ENCODE data around the gene SPAG16. TPM values are rescaled to one million over a fixed set of nuclear protein-coding genes. Genes with fewer than 3 reads are reported as not detected.
A peak's percentile ranks its signal among the peaks of the same experiment; 100 is the strongest.
"Not testable (repeated sequence)": the region's sequence is repeated elsewhere in the genome, so short reads cannot be mapped to it uniquely, and the experiment has no call there.

The SPAG16 gene
- total RNA-seq, 1 experiment from 2014 or later: 30.0 TPM

DNA sequence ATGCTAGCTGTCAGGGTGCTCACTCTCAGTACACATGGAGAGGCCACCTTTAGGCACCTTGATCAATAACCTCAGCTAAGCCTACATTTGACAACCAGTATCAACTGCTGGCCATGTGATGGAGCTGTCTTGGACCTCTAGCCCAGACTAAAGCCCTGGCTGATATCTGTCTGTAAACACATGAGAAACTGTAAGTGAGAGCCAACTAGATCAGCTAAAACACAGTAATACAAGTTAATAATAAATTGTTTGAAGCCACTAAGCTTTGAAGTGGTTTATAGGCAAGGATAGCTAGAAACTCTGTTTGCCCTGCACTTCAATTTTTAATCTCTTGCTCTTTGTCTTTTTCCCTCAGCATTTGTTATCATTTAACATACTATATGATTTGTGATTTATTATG, 407.1 kb downstream of the SPAG16 start:
- H3K9me2 ChIP-seq (ENCODE audit: insufficient read depth): no peaks in the 10 kb centered on the region
- no peaks in the 10 kb centered on the region for H3K27me3 ChIP-seq (ENCODE audit: insufficient read depth, low read depth)
- TF ChIP-seq, protein P1, sequence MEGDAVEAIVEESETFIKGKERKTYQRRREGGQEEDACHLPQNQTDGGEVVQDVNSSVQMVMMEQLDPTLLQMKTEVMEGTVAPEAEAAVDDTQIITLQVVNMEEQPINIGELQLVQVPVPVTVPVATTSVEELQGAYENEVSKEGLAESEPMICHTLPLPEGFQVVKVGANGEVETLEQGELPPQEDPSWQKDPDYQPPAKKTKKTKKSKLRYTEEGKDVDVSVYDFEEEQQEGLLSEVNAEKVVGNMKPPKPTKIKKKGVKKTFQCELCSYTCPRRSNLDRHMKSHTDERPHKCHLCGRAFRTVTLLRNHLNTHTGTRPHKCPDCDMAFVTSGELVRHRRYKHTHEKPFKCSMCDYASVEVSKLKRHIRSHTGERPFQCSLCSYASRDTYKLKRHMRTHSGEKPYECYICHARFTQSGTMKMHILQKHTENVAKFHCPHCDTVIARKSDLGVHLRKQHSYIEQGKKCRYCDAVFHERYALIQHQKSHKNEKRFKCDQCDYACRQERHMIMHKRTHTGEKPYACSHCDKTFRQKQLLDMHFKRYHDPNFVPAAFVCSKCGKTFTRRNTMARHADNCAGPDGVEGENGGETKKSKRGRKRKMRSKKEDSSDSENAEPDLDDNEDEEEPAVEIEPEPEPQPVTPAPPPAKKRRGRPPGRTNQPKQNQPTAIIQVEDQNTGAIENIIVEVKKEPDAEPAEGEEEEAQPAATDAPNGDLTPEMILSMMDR (conservative IDR thresholded peaks at IDR 0.05): no peak
- TF ChIP-seq EZH2 (IDR thresholded peaks at IDR 0.05; ENCODE audit: low read depth): no peak
- intact Hi-C loops (cut with micrococcal nuclease; ENCODE audit: unreplicated experiment): no loop called here
- CTCF ChIA-PET: no interaction called here
- no peaks in the 10 kb centered on the region for H4K20me1 ChIP-seq (ENCODE audit: insufficient read depth)
- POLR2A ChIA-PET (ENCODE audit: unreplicated experiment): no interaction called here
- no peak for DNase-seq
- no peaks in the 10 kb centered on the region for H3K36me3 ChIP-seq (ENCODE audit: low read depth)
- no TSS peak for BruUV-seq (replicated peaks)
- no peaks in the 10 kb centered on the region for H3K79me2 ChIP-seq (ENCODE audit: low read depth)
- no peak overlapping the region for H3K27ac ChIP-seq
- no peaks in the 10 kb centered on the region for H3K4me1 ChIP-seq (replicated peaks; ENCODE audit: insufficient read depth)
- H3K4me2 ChIP-seq: no peak overlapping the region
- H2AFZ ChIP-seq: no peak overlapping the region
- H3K9me3 ChIP-seq (ENCODE audit: insufficient read depth, low read depth): no peaks in the 10 kb centered on the region
- H3F3A ChIP-seq (ENCODE audit: insufficient read depth, low read depth): no peaks in the 10 kb centered on the region
- H3K4me3 ChIP-seq: no peak overlapping the region

DNA sequence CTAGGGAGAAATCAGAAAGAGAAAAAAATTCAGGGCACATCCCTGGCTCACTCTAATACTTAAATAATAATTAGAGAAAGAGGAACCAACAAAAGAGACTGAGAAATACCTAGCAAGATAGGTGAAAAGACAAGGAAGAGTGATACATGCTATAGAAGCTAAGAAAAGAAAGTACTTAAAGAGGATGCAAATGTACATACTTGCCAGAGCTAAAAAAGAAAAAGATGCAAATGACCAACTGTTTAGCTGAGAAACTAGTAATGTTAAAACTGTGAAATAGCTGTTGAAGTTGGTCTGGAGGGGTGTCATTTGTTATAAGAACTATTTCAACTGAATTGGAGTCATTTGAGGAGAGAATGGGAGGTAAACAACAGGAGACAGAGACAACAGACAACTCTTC, 412.2 kb downstream of the SPAG16 start:
- H3K79me2 ChIP-seq (ENCODE audit: low read depth): no peaks in the 10 kb centered on the region
- CTCF ChIA-PET: no interaction called here
- no peak for DNase-seq
- no peaks in the 10 kb centered on the region for H3K36me3 ChIP-seq (ENCODE audit: low read depth)
- intact Hi-C loops (cut with micrococcal nuclease; ENCODE audit: unreplicated experiment): no loop called here
- H2AFZ ChIP-seq: no peak overlapping the region
- H3K4me1 ChIP-seq (replicated peaks; ENCODE audit: insufficient read depth): no peaks in the 10 kb centered on the region
- no peaks in the 10 kb centered on the region for H3K9me2 ChIP-seq (ENCODE audit: insufficient read depth)
- no peak overlapping the region for H3K4me3 ChIP-seq
- no peaks in the 10 kb centered on the region for H4K20me1 ChIP-seq (ENCODE audit: insufficient read depth)
- H3K9me3 ChIP-seq (ENCODE audit: insufficient read depth, low read depth): no peaks in the 10 kb centered on the region
- no peaks in the 10 kb centered on the region for H3F3A ChIP-seq (ENCODE audit: insufficient read depth, low read depth)
- H3K4me2 ChIP-seq: no peak overlapping the region
- POLR2A ChIA-PET (ENCODE audit: unreplicated experiment): interaction anchor here (0.6 kb wide), 1 partner anchor 20 kb away, joined by 4 read pairs; no protein-coding TSS in a partner anchor
- no peaks in the 10 kb centered on the region for H3K27me3 ChIP-seq (ENCODE audit: insufficient read depth, low read depth)
- no TSS peak for BruUV-seq (replicated peaks)
- TF ChIP-seq, protein P1 (conservative IDR thresholded peaks at IDR 0.05): no peak
- no peak for TF ChIP-seq EZH2 (IDR thresholded peaks at IDR 0.05; ENCODE audit: low read depth)
- no peak overlapping the region for H3K27ac ChIP-seq

DNA sequence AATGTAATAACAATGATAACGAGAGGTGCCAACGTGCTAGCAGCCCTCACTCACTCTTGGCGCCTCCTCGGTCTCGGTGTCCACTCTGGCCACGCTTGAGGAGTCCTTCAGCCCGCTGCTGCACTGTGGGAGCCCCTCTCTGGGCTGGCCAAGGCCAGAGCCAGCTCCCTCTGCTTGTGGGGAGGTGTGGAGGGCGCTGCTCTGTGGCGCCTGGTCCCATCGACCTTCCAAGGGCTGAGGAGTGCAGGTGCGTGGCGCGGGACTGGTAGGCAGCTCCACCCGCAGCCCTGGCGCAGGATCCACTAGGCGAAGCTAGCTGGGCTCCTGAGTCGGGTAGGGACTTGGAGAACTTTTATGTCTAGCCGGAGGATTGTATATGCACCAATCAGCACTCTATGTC, 417.1 kb downstream of the SPAG16 start:
- H3K4me2 ChIP-seq; DNase-seq; H3K4me3 ChIP-seq; BruUV-seq (replicated peaks); POLR2A ChIA-PET (ENCODE audit: unreplicated experiment); H3K36me3 ChIP-seq (ENCODE audit: low read depth); H3K4me1 ChIP-seq (replicated peaks; ENCODE audit: insufficient read depth); CTCF ChIA-PET; H4K20me1 ChIP-seq (ENCODE audit: insufficient read depth); intact Hi-C loops (cut with micrococcal nuclease; ENCODE audit: unreplicated experiment); H3K27ac ChIP-seq; H3K79me2 ChIP-seq (ENCODE audit: low read depth); H3K9me3 ChIP-seq (ENCODE audit: insufficient read depth, low read depth); H3F3A ChIP-seq (ENCODE audit: insufficient read depth, low read depth); H3K27me3 ChIP-seq (ENCODE audit: insufficient read depth, low read depth); H2AFZ ChIP-seq; H3K9me2 ChIP-seq (ENCODE audit: insufficient read depth): not testable (repeated sequence)

DNA sequence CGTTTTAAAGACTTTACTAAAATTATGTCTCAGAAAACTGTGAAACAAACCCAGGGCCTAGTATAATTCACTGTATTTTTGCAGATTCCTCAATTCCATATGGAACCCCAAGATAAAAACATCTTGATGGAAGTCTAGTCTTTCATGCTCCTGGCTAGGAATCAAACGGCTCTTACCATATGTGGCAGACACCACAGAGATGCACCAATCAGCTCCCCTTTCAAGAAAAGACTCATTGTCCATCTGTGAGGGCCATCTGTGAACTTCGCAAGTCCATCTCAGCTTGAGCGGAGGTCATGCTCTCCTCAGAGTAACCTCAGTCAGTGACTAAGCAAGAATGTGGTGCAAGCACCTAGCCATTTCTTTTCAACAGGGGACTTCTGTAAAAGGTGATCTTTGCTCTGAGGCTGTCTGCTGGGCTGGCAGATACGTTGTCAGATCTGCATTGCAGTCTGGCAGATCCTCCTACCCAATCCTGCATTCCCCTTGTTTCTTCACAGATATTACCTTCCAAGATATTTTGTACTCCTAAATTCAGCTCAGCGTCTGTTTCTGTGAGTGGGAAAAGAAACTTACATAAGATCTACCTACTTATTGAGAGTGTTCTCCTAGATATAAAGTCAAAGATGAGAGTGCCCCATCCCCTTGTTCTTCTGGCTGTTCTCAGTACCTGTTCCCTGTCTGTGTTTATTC, 419.3 kb downstream of the SPAG16 start:
- Histone ChIP-seq H3K36me3 (ENCODE audit: low read depth) (no peaks in the 10 kb centered on the region), H4K20me1 (ENCODE audit: insufficient read depth) (no peaks in the 10 kb centered on the region), H3K79me2 (ENCODE audit: low read depth) (no peaks in the 10 kb centered on the region), H3K9me3 (ENCODE audit: insufficient read depth, low read depth) (no peaks in the 10 kb centered on the region; the same call in 1 of the 2 replicates), H3K27ac (no peak overlapping the region), H3K4me2 (no peak overlapping the region), H3K27me3 (ENCODE audit: insufficient read depth, low read depth) (no peaks in the 10 kb centered on the region), H3K9me2 (ENCODE audit: insufficient read depth) (no peaks in the 10 kb centered on the region), H3F3A (ENCODE audit: insufficient read depth, low read depth) (no peaks in the 10 kb centered on the region), H3K4me1 (replicated peaks; ENCODE audit: insufficient read depth) (no peaks in the 10 kb centered on the region), H2AFZ (0 out of 2 replicates have a peak overlapping the region, but pooled peaks have one; percentile 15), H3K4me3 (no peak overlapping the region)
- intact Hi-C loops (cut with micrococcal nuclease; ENCODE audit: unreplicated experiment): no loop called here
- TF ChIP-seq, protein P1 (conservative IDR thresholded peaks at IDR 0.05): no peak
- no peak for TF ChIP-seq EZH2 (IDR thresholded peaks at IDR 0.05; ENCODE audit: low read depth)
- ChIA-PET POLR2A (ENCODE audit: unreplicated experiment) (no interaction called here), CTCF (interaction anchor here (0.6 kb wide), 1 partner anchor 717 kb away, joined by 3 read pairs; no protein-coding TSS in a partner anchor)
- BruUV-seq (replicated peaks): no TSS peak
- no peak for DNase-seq

All from PC-9 (cell line).